ENCODE measurements around the gene HSPD1.

GRCh38 chr2:197547163-197547900 is 47.7 kb upstream of the HSPD1 start:
- TF ChIP-seq POLR2AphosphoS5 (IDR thresholded peaks at IDR 0.05; ENCODE audit: low read depth, low read length) (no peak), POLR2A (IDR thresholded peaks at IDR 0.05; ENCODE audit: low read depth, low read length) (no peak), PAX5 (IDR thresholded peaks at IDR 0.05; ENCODE audit: insufficient read depth, low read length, severe bottlenecking) (no peak), TAF1 (IDR thresholded peaks at IDR 0.05; ENCODE audit: low read depth, low read length) (no peak), SPI1 (IDR thresholded peaks at IDR 0.05; ENCODE audit: low read depth, low read length) (no peak), POU2F2 (IDR thresholded peaks at IDR 0.05; ENCODE audit: low read depth, low read length) (no peak)
